HG03469 (cell line): ENCODE results near the gene CIRBP.
"Not testable (repeated sequence)": the region's sequence is repeated elsewhere in the genome, so short reads cannot be mapped to it uniquely, and the experiment has no call there.

ENCODE experiments used
- ATAC-seq: cut with Tn5 transposase; IDR thresholded peaks from one replicate; pipeline ENCODE4 v1.9.1; 2021; ENCODE audit warnings: mild to moderate bottlenecking, moderate library complexity, moderate number of reproducible peaks; ENCODE audit not compliant: unreplicated experiment

The CIRBP gene

GRCh38 chr19:1308718-1309117, 39.6 kb downstream of the CIRBP start:
- no peak for ATAC-seq

DNA sequence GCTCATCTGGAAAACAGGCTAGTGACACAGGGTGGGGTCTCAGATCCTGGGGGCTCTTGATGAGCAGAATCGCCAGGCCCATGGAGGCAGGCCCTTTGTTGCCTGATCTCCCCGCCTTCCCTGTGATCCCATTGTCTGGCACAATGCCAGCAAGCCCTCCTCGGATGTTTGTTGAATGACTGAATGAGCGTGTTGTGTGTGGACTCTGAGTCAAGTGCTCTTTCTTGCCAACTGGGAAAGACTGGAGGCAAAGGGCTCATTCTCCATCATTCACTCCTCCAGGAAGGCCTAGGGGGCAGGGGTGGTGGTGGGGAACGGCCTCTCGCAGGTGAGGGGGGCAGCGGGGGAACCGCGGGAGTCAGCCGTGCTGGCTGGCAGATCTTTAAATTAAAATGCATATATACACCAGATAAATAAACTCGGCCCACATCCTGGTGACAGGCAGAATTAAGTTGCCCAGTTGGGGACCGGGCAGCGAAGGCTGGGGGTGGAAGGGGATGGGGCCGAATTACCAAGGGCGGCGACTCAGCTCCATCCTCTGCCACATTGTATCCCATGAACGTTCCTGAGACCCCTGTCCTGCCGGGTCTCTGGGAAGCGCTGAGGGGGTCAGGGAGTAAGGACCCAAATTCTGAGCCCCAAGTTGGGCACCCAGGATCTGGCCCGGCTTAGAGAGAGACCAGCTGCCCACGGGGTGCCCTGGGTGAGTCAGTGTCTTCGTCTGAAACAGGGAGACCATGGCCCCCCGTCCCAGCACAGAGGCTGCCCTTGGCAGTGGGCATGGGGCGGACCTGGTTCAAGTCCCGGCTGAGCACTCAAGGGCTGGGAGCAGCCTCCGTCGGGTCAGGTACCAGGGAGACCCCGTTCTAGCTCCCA, 41.1 kb downstream of the CIRBP start:
- no peak for ATAC-seq

DNA sequence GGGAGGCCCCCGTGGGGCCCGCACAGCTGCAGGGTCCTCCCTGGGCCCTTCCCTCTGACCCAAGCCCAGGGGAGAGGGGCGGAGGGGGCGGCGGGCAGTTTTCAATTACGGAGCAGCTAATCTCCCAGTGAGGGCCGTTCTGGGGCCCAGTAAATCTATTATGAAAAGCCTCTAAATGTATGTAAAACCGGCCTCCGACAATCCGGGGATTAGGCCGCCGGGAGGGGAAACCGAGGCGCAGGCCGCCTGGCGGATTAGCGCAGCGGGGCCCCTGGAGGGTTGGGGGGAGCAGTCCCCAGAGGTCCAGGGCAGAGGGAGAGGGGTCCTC, 41.7 kb downstream of the CIRBP start:
- no peak for ATAC-seq

GRCh38 chr19:1311543-1312091, 42.5 kb downstream of the CIRBP start:
- ATAC-seq = no peak

DNA sequence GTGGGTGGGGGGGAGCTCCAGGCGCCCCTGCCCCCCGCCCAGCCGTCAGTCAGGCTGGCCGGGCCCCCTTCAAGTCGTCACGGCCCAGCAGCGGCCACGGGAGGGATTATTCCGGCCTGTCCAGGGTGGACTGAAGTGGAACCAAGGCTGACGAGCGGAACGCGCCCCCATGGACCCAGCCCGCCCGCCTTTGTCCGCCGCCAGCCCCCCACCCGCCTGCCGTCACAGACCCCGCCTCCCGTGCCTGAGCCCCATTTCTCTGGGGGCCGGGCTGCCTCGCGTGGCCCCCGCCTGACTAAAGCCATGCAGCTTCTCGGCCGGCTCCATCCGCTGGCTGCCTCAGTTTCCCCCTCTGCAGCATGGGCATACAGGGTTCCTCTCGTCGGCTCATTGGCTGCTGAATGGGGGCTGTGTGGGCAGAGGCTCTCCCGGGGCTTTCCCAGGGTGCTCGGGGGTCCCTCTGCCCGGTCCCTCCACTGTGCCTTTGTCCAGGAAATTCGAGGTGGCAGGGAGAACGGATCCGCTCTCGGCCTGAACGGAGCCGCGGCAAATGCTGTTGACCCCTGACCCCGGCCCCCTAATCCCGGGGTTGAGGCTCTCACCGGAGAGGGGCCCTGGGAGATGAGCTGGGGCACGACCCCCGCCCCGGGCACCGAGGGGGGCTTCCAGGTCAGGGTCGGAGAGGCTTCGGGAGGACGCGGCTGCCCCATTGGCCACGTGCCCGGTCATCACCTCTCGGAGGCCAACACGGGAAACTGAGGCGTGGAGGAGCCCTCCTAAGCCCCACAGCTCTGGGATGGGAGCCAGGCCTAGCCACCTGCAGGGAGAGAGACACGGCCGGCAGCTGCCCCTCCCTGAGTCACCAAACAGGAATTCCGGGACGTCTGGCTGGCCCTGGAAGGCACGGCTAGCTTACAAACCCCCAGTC, 43.9 kb downstream of the CIRBP start:
- ATAC-seq = no peak

- ATAC-seq = no peak
Measured at GRCh38 chr19:1313695-1314613, 44.8 kb downstream of the CIRBP start.

DNA sequence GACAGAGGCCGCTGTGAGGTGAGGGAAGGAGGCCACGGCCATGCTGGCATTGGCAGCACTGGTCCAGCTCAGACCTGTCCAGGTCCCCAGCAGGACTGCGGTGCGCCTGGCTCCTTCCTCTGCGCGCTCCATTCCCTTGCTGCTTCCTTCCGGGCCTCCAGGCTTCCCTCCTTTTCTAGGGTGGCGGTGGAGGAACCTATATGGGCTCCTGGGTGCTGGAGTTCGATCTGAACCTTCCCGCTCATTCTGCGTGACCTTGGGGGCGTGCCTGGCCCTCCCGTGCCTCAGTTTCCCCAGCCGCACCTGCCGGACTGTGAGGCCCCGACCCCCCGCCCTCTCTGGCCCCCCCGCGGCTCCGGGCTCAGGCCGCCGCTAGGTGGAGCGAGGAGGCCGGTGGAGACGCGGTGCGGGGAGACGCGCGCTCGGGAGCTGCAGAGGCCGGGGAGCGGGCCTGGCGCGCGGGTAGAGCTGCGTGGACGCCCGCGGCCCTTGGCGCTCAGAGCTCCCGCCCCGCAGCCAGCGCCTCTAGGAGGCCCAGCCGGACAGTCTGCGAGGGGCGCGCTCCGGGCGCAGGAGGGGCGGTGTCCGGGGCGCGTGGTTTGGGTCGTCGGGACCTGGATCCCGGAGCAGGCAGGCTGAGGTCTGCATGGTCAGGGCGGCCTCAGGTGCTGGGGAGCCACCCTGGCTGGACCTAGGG, 46.5 kb downstream of the CIRBP start:
- ATAC-seq = no peak

GRCh38 chr19:1316466-1316865, 47.3 kb downstream of the CIRBP start:
- ATAC-seq = no peak

GRCh38 chr19:1317274-1318003, 48.3 kb downstream of the CIRBP start:
- no peak for ATAC-seq

- ATAC-seq = no peak
Measured at GRCh38 chr19:1318678-1319471, 49.7 kb downstream of the CIRBP start.

GRCh38 chr19:1320282-1320650, 51.1 kb downstream of the CIRBP start:
- ATAC-seq = not testable (repeated sequence)

- no peak for ATAC-seq
Measured at GRCh38 chr19:1321539-1321938, 52.4 kb downstream of the CIRBP start.

GRCh38 chr19:1322198-1322981, 53.3 kb downstream of the CIRBP start:
- ATAC-seq = no peak

- ATAC-seq = no peak
Measured at GRCh38 chr19:1324249-1324805, 55.2 kb downstream of the CIRBP start.
